Measurements from ENCODE around the gene SLC23A1. TPM values are rescaled to one million over a fixed set of nuclear protein-coding genes. Genes with fewer than 3 reads are reported as not detected.
A peak's percentile ranks its signal among the peaks of the same experiment; 100 is the strongest.
"Not testable (repeated sequence)": the region's sequence is repeated elsewhere in the genome, so short reads cannot be mapped to it uniquely, and the experiment has no call there.

Gene SLC23A1
- total RNA-seq, 1 donor from 2014 or later, result 35.5 TPM

- no peak for ATAC-seq
- DNase-seq (ENCODE audit: low spot score), result no peak
Observed at GRCh38 chr5:139390639-139391569, 7.8 kb upstream of the SLC23A1 start.

- DNase-seq (ENCODE audit: low spot score), result no peak
Observed at GRCh38 chr5:139389701-139390638, 6.9 kb upstream of the SLC23A1 start, which contains the start of gene MZB1. MZB1 (minus strand) TSS chr5:139389913; CDS start chr5:139389856, 57 bp downstream.

GRCh38 chr5:139388198-139388821, 5.2 kb upstream of the SLC23A1 start:
- ATAC-seq (no peak), DNase-seq (ENCODE audit: low spot score) (no peak)

More at GRCh38 chr5:139389701-139390638, 6.9 kb upstream of the SLC23A1 start, which contains the start of gene MZB1:
- no peak for ATAC-seq

GRCh38 chr5:139387611-139388197, 4.6 kb upstream of the SLC23A1 start:
- DNase-seq (ENCODE audit: low spot score), result no peak
- ATAC-seq, result no peak

- not testable (repeated sequence) for ATAC-seq; DNase-seq (ENCODE audit: low spot score)
Observed at GRCh38 chr5:139386956-139387355, 3.9 kb upstream of the SLC23A1 start.

- DNase-seq (ENCODE audit: low spot score), result no peak
Observed at GRCh38 chr5:139386050-139386438, 2.9 kb upstream of the SLC23A1 start.

GRCh38 chr5:139385061-139386049, 2.3 kb upstream of the SLC23A1 start:
- DNase-seq (ENCODE audit: low spot score), result no peak
- ATAC-seq, result peak; percentile 58

More at GRCh38 chr5:139386050-139386438, 2.9 kb upstream of the SLC23A1 start:
- no peak for ATAC-seq

- DNase-seq (ENCODE audit: low spot score), result no peak
- no peak for ATAC-seq
Observed at GRCh38 chr5:139384591-139385051, 1.5 kb upstream of the SLC23A1 start.

GRCh38 chr5:139383993-139384590, 995 bp upstream of the SLC23A1 start:
- DNase-seq (ENCODE audit: low spot score) (no peak), ATAC-seq (peak; percentile 52)

- ATAC-seq (peak; percentile 6), DNase-seq (ENCODE audit: low spot score) (no peak)
Observed at GRCh38 chr5:139382807-139383206, 290 bp downstream of the SLC23A1 start.

GRCh38 chr5:139381837-139382761, 998 bp downstream of the SLC23A1 start:
- no peak for DNase-seq (ENCODE audit: low spot score)

GRCh38 chr5:139379626-139380449, 3.3 kb downstream of the SLC23A1 start:
- ATAC-seq (no peak), DNase-seq (ENCODE audit: low spot score) (no peak)

More at GRCh38 chr5:139381837-139382761, 998 bp downstream of the SLC23A1 start:
- ATAC-seq, result peak; percentile 39

GRCh38 chr5:139378941-139379361, 4.1 kb downstream of the SLC23A1 start:
- no peak for DNase-seq (ENCODE audit: low spot score)

GRCh38 chr5:139378101-139378825, 4.8 kb downstream of the SLC23A1 start:
- DNase-seq (ENCODE audit: low spot score), result peak; percentile 42
- no peak for ATAC-seq

More at GRCh38 chr5:139378941-139379361, 4.1 kb downstream of the SLC23A1 start:
- ATAC-seq, result no peak

GRCh38 chr5:139377226-139377625, 5.9 kb downstream of the SLC23A1 start:
- DNase-seq (ENCODE audit: low spot score), result peak; percentile 37
- ATAC-seq, result no peak

GRCh38 chr5:139376364-139376763, 6.7 kb downstream of the SLC23A1 start:
- ATAC-seq (no peak), DNase-seq (ENCODE audit: low spot score) (peak; percentile 28)

Data from left lobe of liver (tissue), 2 donors.